ENCODE results near the gene FHIT.

GRCh38 chr3:60000311-60001105 lies 1250.7 kb downstream of the FHIT start:
- TF ChIP-seq POLR2A (IDR thresholded peaks at IDR 0.05), result no peak
- no peak for TF ChIP-seq CTCF (IDR thresholded peaks at IDR 0.05)

Measured in Peyer's patch (tissue), 4 donors.